Fibroblast of skin of left biceps (primary cell): Measurements from ENCODE around the gene NAV2.

Source experiments
- DNase-seq, 2 experiments: peaks; one replicate each; pipeline ENCODE4 v3.0.0-alpha.2; 2013; ENCODE audit warnings: low read depth in 2 of 2

NAV2 gene

DNA sequence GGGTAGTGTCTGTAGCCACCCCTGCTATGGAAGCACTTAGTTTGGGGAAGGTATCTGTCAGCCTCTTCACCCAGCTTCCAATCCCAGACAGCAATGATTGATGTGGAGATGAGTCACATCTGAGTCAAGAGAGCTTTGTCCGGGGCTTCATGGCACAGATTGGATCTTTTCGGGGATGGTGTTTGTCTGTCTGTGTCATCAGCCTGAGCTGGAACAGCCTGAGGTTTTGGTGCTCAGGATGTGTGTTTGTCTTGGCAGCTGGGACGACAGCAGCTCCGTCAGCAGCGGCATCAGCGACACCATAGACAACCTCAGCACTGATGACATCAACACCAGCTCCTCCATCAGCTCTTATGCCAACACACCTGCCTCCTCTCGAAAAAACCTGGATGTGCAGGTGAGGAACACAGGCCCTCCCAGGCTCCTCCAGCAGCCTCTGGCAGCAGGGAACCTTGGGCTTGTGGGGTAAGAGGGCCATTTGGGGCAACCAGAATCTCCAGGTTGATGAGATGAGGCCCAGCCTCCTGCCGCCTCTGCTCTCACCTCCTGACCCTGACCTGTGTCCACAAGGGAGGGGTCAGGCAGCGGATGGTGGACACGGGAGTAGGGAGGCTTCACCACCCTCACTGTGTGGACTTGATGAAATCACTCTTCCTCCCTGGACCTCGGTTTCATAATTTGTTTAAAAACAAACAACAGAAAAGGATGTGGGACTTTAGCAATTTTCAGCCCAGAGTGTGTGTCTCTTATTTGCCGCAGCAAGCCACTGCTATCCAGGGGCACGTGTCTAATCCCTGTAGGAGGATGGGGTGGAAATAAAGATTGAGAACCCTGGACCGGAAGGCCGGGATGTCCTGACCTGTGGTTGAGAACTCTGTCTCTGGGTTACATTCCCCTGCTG lies 323.3 kb downstream of the NAV2 start:
- peak; percentile 79 to 82 for DNase-seq

DNA sequence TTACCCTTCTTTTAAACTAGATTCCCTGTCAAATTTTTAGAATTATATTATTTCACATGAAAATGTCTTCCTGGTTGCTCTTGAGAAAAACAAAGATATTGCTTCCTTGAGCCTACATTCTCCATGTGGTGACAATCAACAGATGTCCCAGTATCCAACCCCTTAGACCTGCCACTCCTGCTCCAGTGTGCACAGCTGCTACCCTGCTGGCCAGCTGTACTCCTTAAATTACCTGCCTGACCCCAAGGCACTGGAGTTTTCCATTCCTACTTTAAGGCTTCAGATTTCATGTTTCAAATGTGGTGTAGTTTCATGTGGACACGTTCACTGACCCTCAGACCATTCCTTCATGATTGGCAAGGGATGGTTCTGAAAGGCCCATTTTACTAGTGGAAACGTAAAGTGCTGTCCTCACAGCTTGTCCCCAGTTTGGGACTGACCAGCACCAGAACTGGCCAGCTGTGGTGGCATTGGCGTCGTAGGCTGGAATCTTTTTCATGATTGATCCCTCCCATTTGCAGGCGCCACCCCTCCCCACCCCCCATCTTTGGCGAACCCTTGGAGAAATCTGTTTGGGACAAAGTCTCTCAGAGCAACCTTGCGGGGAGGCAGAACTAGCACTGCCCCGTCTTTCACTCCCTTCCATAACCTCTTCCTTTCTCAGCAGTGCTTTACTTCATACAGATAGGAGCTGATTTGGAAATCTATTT lies 324.1 kb downstream of the NAV2 start:
- DNase-seq: no peak

DNA sequence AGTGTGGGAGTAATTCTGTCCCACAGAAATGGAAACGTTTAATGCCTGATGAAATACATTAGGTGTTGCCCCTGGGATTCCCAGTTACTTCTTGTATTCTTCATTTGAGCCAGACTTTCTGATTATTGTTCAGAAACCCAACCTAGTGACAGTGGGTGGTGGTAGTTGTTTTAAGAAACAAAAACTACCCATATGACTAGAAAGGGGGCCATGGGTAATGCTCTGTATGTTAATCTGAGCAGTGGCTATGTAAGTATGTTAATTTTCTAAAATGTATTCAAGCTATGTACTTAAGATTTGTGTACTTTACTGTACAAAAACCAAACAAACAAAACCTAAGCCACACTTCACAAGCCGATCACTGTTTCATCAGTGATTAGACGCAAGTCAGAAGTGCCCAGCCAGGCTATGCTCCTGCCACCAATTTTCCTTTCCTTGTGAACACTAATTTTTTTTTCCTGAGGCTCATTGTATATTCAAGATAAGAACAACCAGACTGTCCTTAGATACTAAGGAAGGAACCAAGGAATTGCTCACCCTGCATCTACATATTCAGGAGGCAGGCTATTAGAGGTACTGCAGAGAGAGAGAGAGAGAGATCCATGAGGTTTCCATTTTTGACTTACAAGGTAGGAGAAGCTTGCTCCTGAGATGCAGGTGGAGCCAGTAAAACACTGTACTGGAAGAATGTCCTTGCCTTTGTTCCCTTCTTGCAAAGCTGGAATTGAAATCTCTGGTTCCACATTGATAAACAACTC lies 324.9 kb downstream of the NAV2 start:
- no peak for DNase-seq

DNA sequence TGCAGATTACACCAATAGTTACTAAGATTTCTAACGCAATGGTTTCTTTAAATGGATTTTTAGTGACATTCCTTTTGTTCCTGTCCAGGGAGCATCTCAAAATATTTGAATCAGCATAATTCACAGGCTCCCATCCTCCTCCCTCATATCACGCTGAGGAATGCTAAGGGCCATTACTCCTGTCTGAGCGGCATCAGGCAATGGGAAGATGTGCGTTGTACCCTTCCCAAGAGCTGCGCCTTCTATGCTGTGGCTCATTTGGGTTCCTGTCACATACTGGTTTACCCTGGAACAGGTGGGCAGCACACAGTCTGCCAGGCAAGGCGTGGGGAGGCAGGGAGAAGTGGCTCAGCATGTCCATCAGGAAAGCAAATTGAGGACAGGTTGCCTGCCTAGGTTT lies 325.8 kb downstream of the NAV2 start:
- no peak for DNase-seq

DNA sequence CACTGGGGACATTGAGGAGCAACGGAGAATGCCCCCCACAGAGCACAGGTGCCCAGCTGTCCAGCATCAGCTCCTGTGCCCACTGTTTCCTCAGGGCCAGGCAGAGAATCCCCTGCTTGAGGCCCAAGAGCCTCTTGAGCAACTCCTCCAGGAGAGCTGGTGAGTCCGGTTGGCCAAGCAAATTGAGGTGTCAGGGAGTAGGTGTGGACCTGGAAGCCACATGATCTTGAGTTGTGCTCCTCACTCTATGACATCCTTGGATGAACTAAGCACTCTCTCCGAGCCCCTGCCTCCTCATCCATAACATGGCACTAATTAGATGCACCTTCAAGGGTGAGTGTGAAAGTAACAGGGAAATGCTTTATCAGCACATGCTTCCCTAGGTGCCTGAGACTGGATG lies 326.3 kb downstream of the NAV2 start:
- no peak for DNase-seq

DNA sequence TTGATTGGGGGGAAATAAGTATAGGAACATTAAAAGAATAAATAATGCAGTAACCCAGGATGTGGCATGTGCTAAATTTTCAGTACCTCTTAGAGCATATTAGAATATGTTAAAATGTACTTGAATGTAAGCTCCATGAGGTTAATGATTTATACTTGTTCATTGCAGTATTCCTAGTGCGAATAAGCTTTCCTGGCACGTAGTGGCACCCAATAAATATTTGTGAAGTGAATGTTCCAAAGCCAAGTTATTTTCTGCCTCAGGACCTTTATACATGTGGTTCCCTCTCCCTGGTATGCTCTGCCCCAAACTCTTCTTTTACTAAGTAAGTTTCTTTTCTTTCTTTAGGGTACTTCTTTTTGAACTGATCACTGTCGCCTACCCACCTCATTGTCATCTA lies 328.9 kb downstream of the NAV2 start:
- DNase-seq: no peak

DNA sequence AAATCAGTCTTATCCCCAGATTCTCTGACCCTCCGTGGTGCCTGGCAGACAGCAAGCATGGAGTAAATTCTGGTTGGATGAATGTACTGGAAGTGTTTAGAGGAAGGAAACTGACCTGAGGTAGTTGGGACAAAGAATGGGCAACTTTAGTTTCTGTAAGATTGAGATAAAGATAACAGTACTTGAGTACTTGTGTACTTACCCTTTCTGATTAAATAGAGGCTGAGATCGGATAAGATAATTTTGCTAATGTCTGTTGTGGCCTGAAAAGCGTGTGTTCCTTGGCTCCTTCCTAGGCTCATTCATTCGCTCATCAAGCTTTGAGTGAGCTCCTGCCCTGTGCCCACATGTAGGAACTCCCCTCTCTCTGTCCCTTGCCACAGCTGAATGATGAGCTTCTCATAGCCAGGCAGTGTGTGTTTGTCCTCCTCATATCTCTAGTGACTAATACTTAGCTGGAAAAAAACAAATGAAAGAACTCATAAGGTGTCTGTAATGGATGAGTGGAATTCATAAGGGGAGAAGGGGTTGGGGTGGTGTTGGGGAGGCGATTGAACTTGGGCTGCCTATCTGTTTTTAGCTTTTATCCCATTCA lies 329.5 kb downstream of the NAV2 start:
- no peak for DNase-seq

DNA sequence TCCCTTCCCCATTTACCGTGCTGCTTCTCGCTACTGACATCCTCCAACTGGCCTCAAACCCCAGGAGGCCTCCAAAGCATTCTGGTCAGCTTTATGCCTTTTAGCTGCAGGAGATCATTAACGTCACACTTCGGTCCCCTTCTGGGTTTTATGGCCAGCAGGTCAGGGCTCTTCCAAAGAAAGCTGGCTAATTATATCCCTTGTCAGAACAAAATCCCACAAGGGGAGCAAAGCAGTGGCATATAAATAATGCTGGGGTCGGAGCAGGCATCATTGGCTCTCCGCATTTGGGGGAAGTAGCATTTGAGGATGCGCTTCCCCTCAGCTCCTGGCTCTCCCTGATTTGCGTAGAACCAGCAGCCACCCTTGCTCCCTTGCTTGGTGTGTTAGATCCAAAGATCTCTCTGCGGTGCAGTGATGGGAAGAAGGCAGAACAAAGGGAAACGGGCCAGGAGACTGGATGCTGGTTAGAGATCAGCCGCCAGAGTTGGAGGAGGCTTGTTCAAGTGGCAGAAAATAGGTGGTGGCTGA lies 330.2 kb downstream of the NAV2 start:
- no peak for DNase-seq

DNA sequence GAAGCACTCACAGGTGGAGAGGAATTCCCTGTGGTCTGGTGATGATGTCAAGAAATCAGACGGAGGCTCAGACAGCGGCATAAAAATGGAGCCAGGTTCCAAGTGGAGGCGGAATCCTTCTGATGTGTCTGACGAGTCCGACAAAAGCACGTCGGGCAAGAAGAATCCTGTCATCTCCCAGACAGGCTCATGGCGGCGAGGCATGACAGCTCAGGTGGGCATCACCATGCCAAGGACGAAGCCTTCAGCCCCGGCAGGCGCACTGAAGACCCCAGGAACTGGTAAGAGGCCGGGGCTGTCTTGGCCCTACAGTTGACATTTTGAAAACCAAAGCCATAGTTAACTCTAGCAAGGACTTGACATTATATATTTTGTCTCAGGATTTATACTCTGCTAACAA lies 331.4 kb downstream of the NAV2 start:
- DNase-seq: no peak

DNA sequence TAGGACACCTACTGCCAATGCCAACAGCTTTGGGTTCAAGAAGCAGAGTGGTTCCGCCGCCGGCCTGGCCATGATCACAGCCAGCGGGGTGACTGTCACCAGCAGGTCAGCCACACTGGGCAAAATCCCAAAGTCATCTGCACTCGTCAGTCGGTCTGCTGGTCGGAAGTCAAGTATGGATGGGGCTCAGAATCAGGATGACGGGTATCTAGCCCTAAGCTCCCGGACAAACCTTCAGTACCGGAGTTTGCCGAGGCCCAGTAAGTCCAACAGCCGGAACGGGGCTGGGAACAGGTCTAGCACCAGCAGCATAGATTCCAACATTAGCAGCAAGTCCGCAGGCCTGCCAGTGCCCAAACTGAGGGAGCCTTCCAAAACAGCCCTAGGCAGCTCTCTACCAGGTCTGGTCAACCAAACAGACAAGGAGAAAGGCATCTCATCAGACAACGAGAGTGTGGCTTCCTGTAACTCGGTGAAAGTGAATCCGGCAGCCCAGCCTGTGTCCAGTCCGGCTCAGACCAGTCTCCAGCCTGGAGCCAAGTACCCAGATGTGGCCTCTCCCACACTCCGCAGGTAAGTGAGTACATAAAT lies 332.6 kb downstream of the NAV2 start:
- no peak for DNase-seq

DNA sequence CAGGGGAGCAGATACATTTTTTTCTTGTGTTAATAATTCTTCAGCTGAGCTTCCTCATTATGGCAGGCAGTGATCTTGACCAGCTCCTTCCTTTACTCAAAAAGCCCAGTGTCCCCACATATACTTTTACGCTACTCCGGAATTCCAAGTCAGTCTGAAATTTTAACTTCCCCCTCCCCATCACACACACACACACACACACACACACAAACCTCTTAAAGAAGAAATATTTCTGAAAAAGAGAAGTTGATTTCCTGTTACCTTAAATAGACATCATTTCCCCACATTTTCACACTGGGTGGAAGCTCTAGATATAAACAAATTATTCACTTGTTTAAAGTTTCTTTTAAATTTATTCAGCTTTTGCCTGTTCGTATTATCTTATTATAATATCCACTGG lies 333.8 kb downstream of the NAV2 start:
- DNase-seq: no peak

DNA sequence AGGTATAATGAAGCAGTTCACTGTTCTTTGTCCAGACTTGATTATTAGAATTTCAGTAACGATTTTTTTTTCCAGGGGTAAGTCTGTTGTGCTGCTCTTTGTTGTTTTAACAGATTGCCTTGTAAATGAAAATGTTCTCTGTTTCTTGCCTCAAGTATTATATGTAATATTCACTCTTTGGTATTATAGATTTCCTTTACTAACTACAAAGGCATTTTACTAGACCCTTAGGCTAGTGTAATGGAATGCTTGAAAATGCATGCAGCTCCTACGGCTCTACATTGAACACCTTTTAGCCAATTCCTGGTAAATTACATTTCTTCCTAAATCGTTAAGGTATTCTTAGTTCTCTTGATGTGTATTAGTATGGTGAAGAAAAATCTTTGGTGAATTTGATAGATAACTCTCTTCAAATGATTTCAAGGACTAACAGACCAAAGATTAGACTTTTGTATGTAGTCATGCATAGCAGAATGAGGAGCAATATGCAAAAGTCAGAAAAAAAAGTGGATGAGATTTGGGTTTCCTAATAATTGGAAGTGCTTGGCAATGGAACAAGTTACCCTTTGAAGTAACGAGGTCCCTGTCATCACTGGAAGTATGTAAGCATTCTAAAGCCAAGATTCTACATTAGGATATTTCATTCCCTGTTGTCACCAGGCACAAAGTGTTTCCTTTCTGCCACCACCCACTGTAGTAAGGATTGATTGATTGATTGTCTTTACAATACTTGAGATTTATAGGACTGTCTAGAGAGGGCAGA lies 334.6 kb downstream of the NAV2 start:
- no peak for DNase-seq

DNA sequence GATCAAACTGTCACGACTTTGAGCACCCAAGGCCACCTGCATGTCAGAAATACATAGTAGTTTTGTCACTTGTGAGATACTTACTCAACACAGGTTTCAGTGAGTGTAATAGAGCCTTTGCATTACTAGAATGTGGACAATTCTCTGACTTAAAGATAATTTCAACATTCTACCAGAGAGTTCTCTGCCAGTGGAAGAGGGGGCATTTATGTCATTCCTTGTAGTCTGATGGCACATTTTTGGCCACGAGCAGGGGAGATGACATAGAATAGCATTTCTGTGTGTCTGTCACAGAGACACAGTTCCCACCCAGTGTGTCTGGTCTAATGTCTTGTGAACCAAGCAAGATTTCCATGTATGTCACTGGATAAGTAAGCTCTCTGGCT lies 335.1 kb downstream of the NAV2 start:
- no peak for DNase-seq

DNA sequence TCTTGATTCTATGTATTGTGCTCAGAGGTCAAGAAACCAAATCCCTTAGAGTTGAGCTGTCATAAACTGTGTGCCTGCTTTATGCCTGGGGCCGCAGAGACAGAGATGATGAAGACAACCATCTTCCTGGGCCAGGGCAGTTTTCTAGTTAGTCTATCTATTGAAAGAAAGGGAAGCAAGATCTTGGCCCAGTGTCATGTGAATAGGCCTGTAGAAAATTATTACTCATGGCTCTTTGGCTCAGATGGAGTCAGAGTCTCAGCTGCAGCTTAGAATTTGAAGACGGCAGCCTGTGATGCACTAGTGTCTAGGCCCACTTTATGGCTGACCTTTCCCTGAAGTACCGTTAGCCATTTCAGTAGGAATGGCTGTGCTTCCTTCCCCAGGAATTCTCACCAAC lies 335.6 kb downstream of the NAV2 start:
- DNase-seq: no peak

DNA sequence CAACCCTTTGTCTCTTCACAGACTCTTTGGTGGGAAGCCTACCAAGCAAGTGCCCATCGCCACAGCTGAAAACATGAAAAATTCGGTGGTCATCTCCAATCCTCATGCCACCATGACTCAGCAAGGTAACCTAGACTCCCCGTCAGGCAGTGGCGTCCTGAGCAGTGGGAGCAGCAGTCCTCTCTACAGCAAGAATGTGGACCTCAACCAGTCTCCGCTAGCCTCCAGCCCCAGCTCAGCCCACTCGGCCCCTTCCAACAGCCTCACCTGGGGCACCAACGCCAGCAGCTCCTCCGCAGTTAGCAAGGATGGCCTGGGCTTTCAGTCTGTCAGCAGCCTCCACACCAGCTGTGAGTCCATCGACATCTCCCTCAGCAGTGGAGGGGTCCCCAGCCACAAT lies 336.1 kb downstream of the NAV2 start:
- no peak for DNase-seq

DNA sequence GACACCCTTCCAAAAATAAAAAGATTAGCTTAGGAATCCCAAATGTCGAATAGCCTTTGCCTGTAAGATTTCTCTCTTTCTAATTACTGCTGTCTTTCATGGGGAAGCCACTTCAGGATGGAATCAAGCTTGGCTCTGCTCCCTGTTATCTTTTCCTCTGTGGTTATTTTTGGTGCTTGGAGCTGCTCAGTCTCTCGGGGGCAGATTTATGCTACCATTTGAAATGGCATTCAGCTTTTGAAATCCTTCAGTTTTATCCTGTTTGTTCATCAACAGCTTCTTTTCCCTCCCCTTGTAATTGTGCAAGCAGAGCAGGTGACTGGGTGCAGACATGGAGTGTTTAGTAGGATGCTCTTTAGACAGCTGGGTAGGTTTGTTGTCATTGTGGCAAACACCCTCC lies 336.6 kb downstream of the NAV2 start:
- no peak for DNase-seq

DNA sequence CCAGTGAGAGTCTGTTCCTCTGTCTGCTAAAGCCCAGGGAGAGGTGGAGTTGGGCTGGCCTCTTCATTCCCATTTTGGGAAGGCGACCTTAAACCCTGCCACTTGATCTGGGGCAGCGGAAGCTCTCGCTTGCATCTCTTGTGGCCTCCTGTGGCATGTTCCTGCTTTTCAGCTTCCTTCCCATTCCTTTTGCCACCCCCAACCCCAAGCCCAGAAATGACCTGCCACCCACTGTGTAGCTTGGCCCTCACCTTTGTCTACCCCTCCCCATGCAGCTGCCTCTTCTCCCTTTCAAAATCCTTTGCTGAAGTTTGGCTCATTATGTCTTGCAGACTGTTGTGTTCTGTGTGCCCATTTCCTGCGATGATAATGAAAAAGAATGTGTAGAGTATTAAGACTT lies 337.4 kb downstream of the NAV2 start:
- no peak for DNase-seq

DNA sequence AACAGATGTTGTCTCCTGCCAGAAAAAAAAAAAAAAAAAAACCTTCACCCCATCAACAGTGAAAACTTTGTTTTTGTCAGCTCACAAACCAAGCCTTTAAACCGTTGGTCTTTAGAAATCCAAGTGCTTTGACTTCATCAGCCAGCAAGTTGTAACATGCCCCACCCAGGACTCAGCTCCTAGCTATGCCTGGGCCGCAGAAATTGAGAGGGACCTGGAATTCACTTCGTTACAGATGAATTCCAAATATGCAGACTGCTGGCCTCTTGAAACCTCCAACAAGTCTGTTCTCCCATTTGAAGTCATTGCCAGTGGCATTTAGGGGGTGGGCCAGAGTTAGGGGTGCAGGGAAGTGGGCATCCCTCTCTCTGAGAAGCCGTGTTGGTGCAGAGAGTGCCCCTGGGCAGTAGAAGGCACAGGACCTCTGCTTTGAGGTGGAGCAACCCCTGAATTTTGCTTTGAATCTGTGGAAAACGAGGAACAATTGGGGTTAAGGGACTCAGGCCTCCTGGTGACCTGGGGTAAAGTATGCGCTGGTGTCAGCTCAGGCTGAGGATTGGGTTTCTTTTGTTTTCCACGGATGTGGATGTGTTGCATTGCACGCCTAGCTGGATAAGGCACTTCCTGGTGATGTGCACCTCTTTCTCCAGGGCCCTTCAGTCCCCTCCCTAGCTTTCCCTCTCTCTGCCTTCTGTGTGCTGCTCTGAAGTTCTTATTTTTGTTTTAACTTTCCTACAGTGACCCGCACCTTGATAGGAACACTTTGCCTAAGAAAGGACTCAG lies 338.1 kb downstream of the NAV2 start:
- DNase-seq: no peak

DNA sequence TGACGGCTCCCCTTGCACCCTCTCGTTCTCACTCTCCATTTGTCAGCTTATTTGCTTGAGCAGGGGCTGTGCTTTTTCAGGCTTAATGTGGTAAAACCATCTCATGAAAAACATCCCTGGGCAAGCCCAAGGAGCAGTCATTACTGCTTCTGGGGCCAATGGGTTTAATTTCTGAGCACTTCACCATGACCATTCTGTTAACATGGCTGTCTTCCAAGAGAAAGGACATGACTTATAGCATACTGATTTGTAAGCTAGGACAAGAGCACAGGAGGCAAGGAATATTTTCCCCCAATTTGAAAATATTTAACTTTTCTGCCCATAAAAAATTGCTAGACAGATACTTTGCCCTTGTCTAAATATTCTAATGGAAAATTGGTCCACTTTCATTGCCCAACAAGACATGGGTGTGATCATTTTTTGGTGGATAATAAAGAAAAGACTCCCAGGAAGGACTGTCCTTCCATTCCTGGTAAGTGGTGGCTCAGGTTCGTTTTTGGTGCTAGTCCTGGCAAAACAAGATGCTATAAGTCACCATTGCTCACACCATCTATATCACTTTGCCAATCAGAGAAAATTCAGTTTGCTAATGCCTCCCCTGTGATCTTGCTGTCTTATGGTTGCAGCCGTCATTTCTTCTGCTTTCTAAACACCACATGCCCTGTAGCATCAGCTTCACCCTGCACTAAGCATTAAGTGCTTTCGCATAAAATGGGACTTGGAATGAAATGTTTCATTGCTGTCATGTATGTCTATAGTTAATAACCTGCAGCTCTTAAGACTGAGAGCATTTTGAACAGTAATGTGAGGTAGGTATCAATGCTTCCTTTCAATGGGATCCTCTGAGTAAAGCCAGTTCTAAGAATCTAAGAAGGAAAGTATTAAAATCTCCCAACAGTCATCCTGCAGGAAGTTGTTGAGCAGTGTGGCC lies 339.1 kb downstream of the NAV2 start:
- DNase-seq: no peak
